Activated CD4-positive, alpha-beta memory T cell treated with anti-CD3 and anti-CD28 coated beads, Interleukin-2, amount 10 ng/mL, durations not matched to agents 7 days and 5 days (primary cell): ENCODE results near the gene KBTBD2. TPM values are rescaled to one million over a fixed set of nuclear protein-coding genes. Genes with fewer than 3 reads are reported as not detected.
"Not testable (repeated sequence)": the region's sequence is repeated elsewhere in the genome, so short reads cannot be mapped to it uniquely, and the experiment has no call there.

Source experiments
- CTCF ChIA-PET: fragments of 350-600 bp; sonication (Branson Sonifier 250); formaldehyde crosslinking; loops from one replicate; lab custom pipeline; 2021; ENCODE audit warnings: antibody characterized with exemption, inconsistent platforms; lab: Charles Lee
- POLR2A ChIA-PET: fragments of 350-600 bp; sonication (Branson Sonifier 250); formaldehyde crosslinking; loops from one replicate; lab custom pipeline; 2021; ENCODE audit warnings: antibody characterized with exemption; lab: Charles Lee
- DNase-seq: peaks from one replicate; pipeline ENCODE4 v3.0.0-alpha.2; 2020
- H3K27ac Mint-ChIP-seq: one replicate; pipeline ENCODE4 v1.8.0; 2021; ENCODE audit warnings: mild to moderate bottlenecking, mixed read lengths
- H3K27me3 Mint-ChIP-seq: one replicate; pipeline ENCODE4 v1.8.0; 2021; ENCODE audit warnings: mixed read lengths
- H3K36me3 Mint-ChIP-seq: one replicate; pipeline ENCODE4 v1.8.0; 2021; ENCODE audit warnings: low read depth, mixed read lengths
- H3K4me1 Mint-ChIP-seq: one replicate; pipeline ENCODE4 v1.8.0; 2021; ENCODE audit warnings: mixed read lengths
- H3K4me3 Mint-ChIP-seq: one replicate; pipeline ENCODE4 v1.8.0; 2021; ENCODE audit warnings: mild to moderate bottlenecking, mixed read lengths
- H3K9me3 Mint-ChIP-seq: one replicate; pipeline ENCODE4 v1.8.0; 2021; ENCODE audit warnings: mixed read lengths
- total RNA-seq, 2 experiments: library from RNA; stranded (reverse); gene quantifications; one replicate each; pipeline ENCODE4 v1.2.3, GENCODE V29; 2021

Gene KBTBD2
- total RNA-seq, 2 experiments from 2014 or later: 43.8 to 45.6 TPM

GRCh38 chr7:32843763-32844162 is 47.8 kb downstream of the KBTBD2 start:
- H3K27me3 Mint-ChIP-seq, H3K4me3 Mint-ChIP-seq, H3K27ac Mint-ChIP-seq, CTCF ChIA-PET, DNase-seq, H3K9me3 Mint-ChIP-seq, POLR2A ChIA-PET, H3K36me3 Mint-ChIP-seq: not testable (repeated sequence)
- H3K4me1 Mint-ChIP-seq: peaks cover 14% of the 10 kb centered on the region

- H3K36me3 Mint-ChIP-seq, H3K9me3 Mint-ChIP-seq, H3K27ac Mint-ChIP-seq, CTCF ChIA-PET, H3K4me3 Mint-ChIP-seq, H3K27me3 Mint-ChIP-seq, DNase-seq, H3K4me1 Mint-ChIP-seq, POLR2A ChIA-PET: not testable (repeated sequence)
These were observed 51.7 kb downstream of the KBTBD2 start for GRCh38 chr7:32839846-32840245.

GRCh38 chr7:32828996-32829752 is 62.4 kb downstream of the KBTBD2 start:
- CTCF ChIA-PET, H3K36me3 Mint-ChIP-seq, H3K4me1 Mint-ChIP-seq, H3K4me3 Mint-ChIP-seq, H3K27ac Mint-ChIP-seq, H3K9me3 Mint-ChIP-seq, DNase-seq, POLR2A ChIA-PET: not testable (repeated sequence)
- peaks cover 12% of the 10 kb centered on the region for H3K27me3 Mint-ChIP-seq

Other genes starting within 250 kb of the KBTBD2 start
- 1 to 10 TPM in 1 of 2 experiments, under 1 TPM in 1; 0.98 to 1.2 TPM for gene FKBP9, start 65.7 kb upstream of the KBTBD2 start, total RNA-seq
- 10 to 100 TPM; 86.9 to 89.6 TPM for gene NT5C3A, start 171.0 kb upstream of the KBTBD2 start, total RNA-seq
- 10 to 100 TPM in 1 of 2 experiments, 1 to 10 TPM in 1; 9.7 to 11.5 TPM for gene RP9, start 217.6 kb upstream of the KBTBD2 start, total RNA-seq
- gene BBS9, start 237.8 kb upstream of the KBTBD2 start, total RNA-seq: 10 to 100 TPM; 13.7 to 14.0 TPM